Mucosa of rectum (tissue), 2 donors: ENCODE results near the gene CNST.

Source experiments
- H3K27ac ChIP-seq, 2 donors: one replicate each; pipeline ENCODE4 v1.7.0; 2013; ENCODE audit warnings: inconsistent platforms in 2 of 2, low read depth in 2 of 2, low read length in 2 of 2
- H3K27me3 ChIP-seq, 2 donors: one replicate each; pipeline ENCODE4 v1.7.0; 2013; ENCODE audit warnings: low read length in 2 of 2; ENCODE audit not compliant: control insufficient read depth in 2 of 2, insufficient read depth in 2 of 2
- H3K36me3 ChIP-seq, 2 donors: one replicate each; pipeline ENCODE4 v1.7.0; 2013; ENCODE audit warnings: low read length in 2 of 2; ENCODE audit not compliant: control insufficient read depth in 2 of 2, insufficient read depth in 2 of 2
- H3K4me1 ChIP-seq, 2 donors: one replicate each; pipeline ENCODE4 v1.7.0; 2013; ENCODE audit warnings: low read length in 2 of 2, mild to moderate bottlenecking in 1 of 2; ENCODE audit not compliant: control insufficient read depth in 2 of 2, insufficient read depth in 2 of 2
- H3K4me3 ChIP-seq, 2 donors: one replicate each; pipeline ENCODE4 v1.7.0; 2013; ENCODE audit warnings: low read length in 2 of 2
- H3K9ac ChIP-seq, 2 donors: one replicate each; pipeline ENCODE4 v1.7.0; 2013; ENCODE audit warnings: low read length in 2 of 2, low read depth in 1 of 2, mild to moderate bottlenecking in 1 of 2
- H3K9me3 ChIP-seq, 2 donors: one replicate each; pipeline ENCODE4 v1.7.0; 2013; ENCODE audit warnings: low read length in 2 of 2; ENCODE audit not compliant: control insufficient read depth in 2 of 2
- donor health status: healthy.
- donor health status: Normal muscosa, but diverticular disease.

CNST gene

DNA sequence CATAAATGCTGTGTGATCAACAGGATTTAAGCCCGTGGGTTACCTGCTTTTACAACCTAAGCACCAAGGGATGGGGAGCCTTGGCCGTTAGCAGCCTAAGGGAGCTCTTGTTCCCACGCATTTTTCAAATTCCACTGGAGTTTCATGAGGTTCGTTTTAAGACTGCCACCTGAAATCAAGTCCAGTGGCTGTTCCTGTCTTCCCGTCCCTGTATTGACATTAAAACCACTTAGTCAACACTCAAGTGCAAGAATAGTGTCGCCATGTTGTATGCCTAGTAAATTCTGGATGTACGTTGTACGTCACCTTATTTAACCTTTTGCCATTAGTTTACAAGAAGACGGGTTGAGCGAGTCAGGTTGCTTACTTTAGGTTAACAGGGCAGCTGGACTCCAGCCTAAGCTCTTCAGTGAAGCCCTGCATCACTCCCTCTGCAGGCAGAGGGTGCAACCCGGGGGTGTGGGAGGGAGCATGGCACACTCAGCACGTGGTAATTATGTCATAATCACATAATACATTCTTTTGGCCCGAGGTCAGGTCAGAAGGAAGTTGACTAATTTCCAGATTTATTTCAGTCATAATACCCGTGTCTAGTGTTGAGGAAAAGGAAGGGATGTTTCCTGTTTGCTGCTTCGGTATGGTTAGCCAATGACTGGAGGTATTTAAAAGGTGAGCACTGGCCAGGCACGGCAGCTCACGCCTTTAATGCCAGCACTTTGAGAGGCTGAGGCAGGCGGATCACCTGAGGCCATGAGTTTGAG, 42.5 kb downstream of the CNST start:
- Histone ChIP-seq H3K9ac (no peak overlapping the region), H3K9me3 (no peaks in the 10 kb centered on the region), H3K27ac (peak overlapping the region; percentile 61 to 77), H3K27me3 (no peaks in the 10 kb centered on the region), H3K36me3 (no peaks in the 10 kb centered on the region), H3K4me3 (peak overlapping the region; percentile 27 to 28), H3K4me1 (peaks cover 9 to 17% of the 10 kb centered on the region in 2 donors)

DNA sequence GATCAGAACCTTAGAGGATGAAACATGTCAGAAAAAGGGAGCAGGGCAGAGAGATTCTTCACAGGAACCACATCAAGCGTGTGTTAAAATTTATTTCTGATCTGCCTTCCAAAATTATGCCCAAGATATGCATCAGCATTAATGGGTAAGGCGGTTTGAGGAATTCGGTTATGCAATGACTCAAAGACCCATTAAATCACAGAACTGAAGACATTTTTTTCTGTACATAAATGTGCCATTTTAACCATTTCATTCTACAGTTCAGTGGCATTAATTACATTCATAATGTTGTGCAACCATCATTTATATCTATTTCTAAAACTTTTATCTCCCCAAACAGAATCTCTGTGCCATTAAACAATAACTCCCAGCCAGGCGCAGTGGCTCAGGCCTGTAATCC, 43.4 kb downstream of the CNST start:
- Histone ChIP-seq H3K9me3 (no peaks in the 10 kb centered on the region), H3K4me1 (peaks cover 9 to 17% of the 10 kb centered on the region in 2 donors), H3K27ac (peak overlapping the region; percentile 61 to 77), H3K27me3 (no peaks in the 10 kb centered on the region), H3K36me3 (no peaks in the 10 kb centered on the region), H3K9ac (no peak overlapping the region), H3K4me3 (no peak overlapping the region)

- peaks cover 9 to 24% of the 10 kb centered on the region in 2 donors for H3K4me1 ChIP-seq
Measured at GRCh38 chr1:246613096-246613758, 47.0 kb downstream of the CNST start.

GRCh38 chr1:246617156-246617555, 50.9 kb downstream of the CNST start:
- no peak overlapping the region for H3K27ac ChIP-seq
- no peak overlapping the region for H3K9ac ChIP-seq
- H3K4me3 ChIP-seq = no peak overlapping the region
- H3K27me3 ChIP-seq = no peaks in the 10 kb centered on the region
- H3K4me1 ChIP-seq = peaks cover 0 to 7% of the 10 kb centered on the region in 2 donors
- no peaks in the 10 kb centered on the region for H3K9me3 ChIP-seq
- peaks cover 0 to 8% of the 10 kb centered on the region in 2 donors for H3K36me3 ChIP-seq

More at GRCh38 chr1:246613096-246613758, 47.0 kb downstream of the CNST start:
- Histone ChIP-seq H3K36me3 (no peaks in the 10 kb centered on the region), H3K27ac (no peak overlapping the region), H3K27me3 (no peaks in the 10 kb centered on the region), H3K9me3 (no peaks in the 10 kb centered on the region), H3K9ac (no peak overlapping the region), H3K4me3 (no peak overlapping the region)

DNA sequence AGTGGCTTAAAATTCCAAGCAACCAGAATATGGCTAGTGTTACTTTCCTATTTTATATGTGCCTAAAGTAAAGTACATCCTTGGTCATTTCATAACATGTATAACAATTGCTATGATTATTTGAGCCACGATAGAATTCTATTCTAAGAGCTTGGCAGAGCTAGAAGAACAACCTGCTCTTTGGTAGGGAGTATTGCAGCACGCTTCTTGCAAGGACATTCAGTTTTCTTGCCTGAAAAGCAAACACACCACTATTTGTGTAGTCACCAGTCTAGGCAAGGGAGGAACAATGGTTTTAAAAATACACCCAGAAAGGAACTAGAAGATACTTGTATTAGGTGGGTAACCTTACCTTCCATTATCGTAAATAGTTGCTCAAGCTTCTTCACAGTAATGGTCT, 51.5 kb downstream of the CNST start:
- no peak overlapping the region for H3K27ac ChIP-seq
- H3K36me3 ChIP-seq = peaks cover 0 to 10% of the 10 kb centered on the region in 2 donors
- no peaks in the 10 kb centered on the region for H3K9me3 ChIP-seq
- no peak overlapping the region for H3K9ac ChIP-seq
- H3K4me3 ChIP-seq = no peak overlapping the region
- no peaks in the 10 kb centered on the region for H3K27me3 ChIP-seq
- peaks cover 0 to 7% of the 10 kb centered on the region in 2 donors for H3K4me1 ChIP-seq

DNA sequence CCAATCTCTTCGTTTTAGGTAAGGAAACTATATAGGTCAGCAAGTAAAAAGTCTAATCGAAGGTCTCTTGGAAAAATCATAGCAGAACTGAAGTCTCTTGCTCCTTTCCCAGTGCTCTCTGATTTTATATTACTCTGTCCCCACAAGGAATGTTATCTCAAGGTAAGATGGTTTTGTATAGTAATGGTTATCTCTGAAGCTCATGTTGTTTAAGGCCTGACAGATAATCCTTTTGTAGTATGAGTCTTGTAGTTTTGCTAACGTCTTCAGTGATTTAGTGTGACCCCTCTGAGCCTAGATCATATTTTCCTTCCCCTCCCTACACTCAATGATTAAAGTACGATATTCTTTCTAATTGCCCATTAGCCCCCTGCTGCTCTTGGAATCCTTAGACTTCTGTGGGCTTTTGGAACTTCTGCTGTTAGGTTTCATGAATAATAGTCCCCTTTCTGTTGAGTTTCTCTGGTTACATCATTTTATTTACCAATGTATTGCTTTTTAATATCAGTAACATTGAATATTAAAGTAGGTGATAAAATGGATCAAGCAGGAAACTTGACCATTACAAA, 52.1 kb downstream of the CNST start:
- Histone ChIP-seq H3K27me3 (no peaks in the 10 kb centered on the region), H3K36me3 (peaks cover 0 to 10% of the 10 kb centered on the region in 2 donors), H3K4me3 (no peak overlapping the region), H3K27ac (no peak overlapping the region), H3K4me1 (peaks cover 0 to 7% of the 10 kb centered on the region in 2 donors), H3K9ac (no peak overlapping the region), H3K9me3 (no peaks in the 10 kb centered on the region)

DNA sequence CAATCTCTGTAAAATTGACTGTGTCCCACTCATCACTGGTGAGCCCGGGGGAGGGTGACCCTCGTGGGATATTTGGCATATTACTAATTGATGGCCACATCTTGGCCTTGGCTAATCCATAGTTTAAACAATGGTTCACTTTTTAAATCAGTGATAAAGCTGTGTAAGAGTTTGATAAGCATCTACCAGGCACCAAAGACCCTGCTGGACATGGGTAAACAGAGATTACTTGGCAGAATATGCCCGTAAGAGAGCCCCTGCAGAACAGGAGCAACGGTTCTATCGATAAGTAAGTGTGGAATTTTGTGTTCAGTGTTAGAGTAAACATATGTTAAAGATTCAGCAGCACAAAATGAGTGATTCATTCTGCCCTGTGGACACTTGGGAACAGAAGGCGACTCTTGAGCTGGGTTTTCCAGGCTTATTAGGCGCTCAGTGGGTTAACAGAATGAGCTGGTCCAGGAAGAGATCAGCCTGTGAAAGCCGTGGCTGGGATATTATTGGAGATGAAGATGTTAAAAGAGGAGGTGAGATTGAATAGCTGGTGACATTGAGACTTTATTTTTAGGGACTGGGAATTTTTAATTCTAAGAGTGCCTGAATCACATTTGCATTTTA, 55.9 kb downstream of the CNST start:
- Histone ChIP-seq H3K36me3 (peaks cover 8 to 14% of the 10 kb centered on the region in 2 donors), H3K4me3 (no peak overlapping the region), H3K4me1 (peaks cover 0 to 5% of the 10 kb centered on the region in 2 donors), H3K27me3 (no peaks in the 10 kb centered on the region), H3K9me3 (no peaks in the 10 kb centered on the region), H3K9ac (no peak overlapping the region), H3K27ac (no peak overlapping the region)

DNA sequence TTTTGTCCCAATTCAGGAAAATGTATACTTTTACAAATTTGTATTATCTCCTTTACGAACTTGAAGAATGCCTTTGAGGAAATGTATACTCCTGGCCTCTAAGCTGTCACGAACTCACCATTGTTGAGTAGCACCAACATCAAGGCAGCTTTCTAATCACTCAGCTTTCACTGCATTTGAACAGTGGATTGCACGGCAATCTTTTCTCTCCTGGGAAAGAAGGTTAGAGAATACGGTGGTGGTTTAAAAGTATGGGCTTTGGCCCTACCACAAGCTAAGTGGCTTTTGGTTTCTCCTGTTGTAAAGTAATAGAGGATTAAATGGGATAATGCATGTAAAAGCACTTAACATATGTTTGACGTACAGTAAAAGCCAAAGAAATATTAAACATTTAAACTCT, 57.8 kb downstream of the CNST start:
- Histone ChIP-seq H3K4me3 (no peak overlapping the region), H3K27ac (no peak overlapping the region), H3K36me3 (peaks cover 14 to 26% of the 10 kb centered on the region in 2 donors), H3K9ac (no peak overlapping the region), H3K27me3 (no peaks in the 10 kb centered on the region), H3K4me1 (no peaks in the 10 kb centered on the region), H3K9me3 (no peaks in the 10 kb centered on the region)

- Histone ChIP-seq H3K9me3 (no peaks in the 10 kb centered on the region), H3K36me3 (peaks cover 18 to 19% of the 10 kb centered on the region in 2 donors)
Measured at GRCh38 chr1:246629030-246629429, 62.8 kb downstream of the CNST start.

DNA sequence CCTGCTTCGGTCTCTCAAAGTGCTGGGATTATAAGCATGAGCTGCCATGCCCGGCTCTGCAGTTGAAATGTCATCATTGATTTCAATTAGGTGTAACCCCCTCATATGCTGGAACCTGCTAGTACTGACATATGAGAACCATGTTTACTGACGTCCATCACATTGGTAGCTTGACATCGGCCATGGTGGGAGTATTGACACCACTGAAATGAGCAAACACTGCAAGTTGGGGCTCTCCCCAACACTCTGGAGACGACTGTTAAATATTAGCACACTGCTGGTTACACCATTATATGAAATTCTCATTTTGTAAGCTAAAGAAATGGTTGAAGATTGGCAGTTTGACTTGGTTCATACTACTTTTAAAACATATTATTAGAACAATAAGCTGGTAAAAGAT, 63.7 kb downstream of the CNST start:
- no peak overlapping the region for H3K4me3 ChIP-seq
- H3K9me3 ChIP-seq = no peaks in the 10 kb centered on the region
- no peaks in the 10 kb centered on the region for H3K27me3 ChIP-seq
- H3K36me3 ChIP-seq = peaks cover 16 to 24% of the 10 kb centered on the region in 2 donors
- no peak overlapping the region for H3K9ac ChIP-seq
- peaks cover 0 to 2% of the 10 kb centered on the region in 2 donors for H3K4me1 ChIP-seq
- no peak overlapping the region for H3K27ac ChIP-seq

More at GRCh38 chr1:246629030-246629429, 62.8 kb downstream of the CNST start:
- Histone ChIP-seq H3K9ac (no peak overlapping the region), H3K4me1 (peaks cover 0 to 2% of the 10 kb centered on the region in 2 donors), H3K27me3 (no peaks in the 10 kb centered on the region), H3K4me3 (no peak overlapping the region), H3K27ac (no peak overlapping the region)
